Transverse colon (tissue), 3 donors: ENCODE data around the gene CBFA2T2.
A peak's percentile ranks its signal among the peaks of the same experiment; 100 is the strongest.

Experiments
- EP300 ChIP-seq: sonication (generic); formaldehyde crosslinking; IDR thresholded peaks from one replicate; pipeline ENCODE4 v1.6.1; 2017; ENCODE audit warnings: antibody characterized with exemption, low read depth
- POLR2AphosphoS5 ChIP-seq, 3 donors: sonication (generic); formaldehyde crosslinking; IDR thresholded peaks; one replicate each; pipeline ENCODE4 v1.6.1; 2016; ENCODE audit warnings: antibody characterized with exemption in 3 of 3

- peak; percentile 48 to 82 (median 79) for TF ChIP-seq POLR2AphosphoS5 (IDR thresholded peaks at IDR 0.05)
- no peak for TF ChIP-seq EP300
Observed at GRCh38 chr20:33663161-33664084, 173.5 kb downstream of the CBFA2T2 start.
